ENCODE measurements around the gene HMCES.

Gene HMCES

GRCh38 chr3:129317014-129317771 lies 38.5 kb downstream of the HMCES start:
- TF ChIP-seq, protein P1, sequence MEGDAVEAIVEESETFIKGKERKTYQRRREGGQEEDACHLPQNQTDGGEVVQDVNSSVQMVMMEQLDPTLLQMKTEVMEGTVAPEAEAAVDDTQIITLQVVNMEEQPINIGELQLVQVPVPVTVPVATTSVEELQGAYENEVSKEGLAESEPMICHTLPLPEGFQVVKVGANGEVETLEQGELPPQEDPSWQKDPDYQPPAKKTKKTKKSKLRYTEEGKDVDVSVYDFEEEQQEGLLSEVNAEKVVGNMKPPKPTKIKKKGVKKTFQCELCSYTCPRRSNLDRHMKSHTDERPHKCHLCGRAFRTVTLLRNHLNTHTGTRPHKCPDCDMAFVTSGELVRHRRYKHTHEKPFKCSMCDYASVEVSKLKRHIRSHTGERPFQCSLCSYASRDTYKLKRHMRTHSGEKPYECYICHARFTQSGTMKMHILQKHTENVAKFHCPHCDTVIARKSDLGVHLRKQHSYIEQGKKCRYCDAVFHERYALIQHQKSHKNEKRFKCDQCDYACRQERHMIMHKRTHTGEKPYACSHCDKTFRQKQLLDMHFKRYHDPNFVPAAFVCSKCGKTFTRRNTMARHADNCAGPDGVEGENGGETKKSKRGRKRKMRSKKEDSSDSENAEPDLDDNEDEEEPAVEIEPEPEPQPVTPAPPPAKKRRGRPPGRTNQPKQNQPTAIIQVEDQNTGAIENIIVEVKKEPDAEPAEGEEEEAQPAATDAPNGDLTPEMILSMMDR (IDR thresholded peaks at IDR 0.05; ENCODE audit: extremely low read depth, missing control alignments), result no peak
- no peak for DNase-seq (ENCODE audit: low spot score)

- no peak for DNase-seq (ENCODE audit: low spot score)
- TF ChIP-seq, protein P1 (IDR thresholded peaks at IDR 0.05; ENCODE audit: extremely low read depth, missing control alignments), result no peak
These were observed 39.2 kb downstream of the HMCES start for GRCh38 chr3:129317848-129318247.

DNA sequence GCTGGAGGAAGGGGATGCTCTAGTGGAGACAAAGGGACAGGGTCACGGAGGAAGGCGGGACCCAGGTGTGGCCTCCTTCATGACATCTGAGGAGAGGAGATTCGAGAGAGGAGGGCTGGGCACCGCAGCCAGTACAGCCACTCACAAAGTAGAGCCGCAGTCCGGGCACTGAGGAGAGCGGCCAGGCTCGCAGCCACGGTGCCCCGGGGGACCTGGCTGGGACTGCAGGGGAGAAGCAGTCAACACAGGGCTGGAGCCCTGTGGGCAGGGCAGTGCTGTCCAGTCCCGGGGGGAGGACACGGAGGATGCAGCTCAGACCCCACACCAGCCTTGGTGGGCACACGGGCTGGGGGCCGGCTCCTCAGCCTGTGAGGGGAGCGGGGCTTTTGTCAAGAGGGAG lies 40.3 kb downstream of the HMCES start:
- no peak for DNase-seq (ENCODE audit: low spot score)
- TF ChIP-seq, protein P1 (IDR thresholded peaks at IDR 0.05; ENCODE audit: extremely low read depth, missing control alignments), result no peak

- TF ChIP-seq, protein P1 (IDR thresholded peaks at IDR 0.05; ENCODE audit: extremely low read depth, missing control alignments), result no peak
- DNase-seq (ENCODE audit: low spot score), result no peak
These were observed 41.6 kb downstream of the HMCES start for GRCh38 chr3:129320261-129320660.

- no peak for DNase-seq (ENCODE audit: low spot score)
- TF ChIP-seq, protein P1 (IDR thresholded peaks at IDR 0.05; ENCODE audit: extremely low read depth, missing control alignments), result no peak
These were observed 42.3 kb downstream of the HMCES start for GRCh38 chr3:129320825-129321487.

- TF ChIP-seq, protein P1 (IDR thresholded peaks at IDR 0.05; ENCODE audit: extremely low read depth, missing control alignments), result no peak
- no peak for DNase-seq (ENCODE audit: low spot score)
These were observed 43.2 kb downstream of the HMCES start for GRCh38 chr3:129321887-129322286.

DNA sequence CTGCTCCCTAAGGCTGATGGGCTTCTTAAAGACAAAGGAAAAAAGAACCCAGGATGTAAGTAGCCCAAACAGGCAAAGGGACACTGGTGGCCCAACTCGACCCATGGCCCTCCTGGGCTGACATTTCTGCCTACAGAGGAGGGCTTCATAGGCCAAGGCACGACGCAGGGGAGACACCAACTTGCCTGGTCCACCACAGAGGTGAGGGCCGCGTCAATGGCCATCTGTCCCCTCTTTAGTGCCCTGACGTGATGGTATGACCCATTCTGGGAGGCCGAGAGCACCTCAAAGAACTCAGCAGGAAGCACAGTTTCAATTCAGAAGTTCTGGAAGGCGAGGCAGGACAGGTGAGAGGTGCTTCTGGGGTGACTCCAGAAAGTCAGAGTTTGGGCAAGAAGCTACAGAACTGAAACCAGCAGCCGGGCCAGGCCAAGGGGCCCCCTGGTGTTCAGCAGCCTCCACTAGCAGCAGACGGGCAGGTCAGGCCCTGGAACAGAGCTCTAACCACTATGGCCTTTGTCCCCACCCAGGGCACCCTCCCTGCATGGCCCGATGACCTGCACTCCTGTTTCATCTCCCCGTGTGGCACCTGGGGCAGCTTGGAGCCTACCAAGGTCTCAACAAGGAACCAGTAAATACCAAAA lies 45.1 kb downstream of the HMCES start:
- DNase-seq (ENCODE audit: low spot score), result peak; percentile 69
- TF ChIP-seq, protein P1 (IDR thresholded peaks at IDR 0.05; ENCODE audit: extremely low read depth, missing control alignments), result peak; percentile 38
